GOT3 (cell line): ENCODE results near the gene MAP1S.

ENCODE experiments used
- DNase-seq: peaks from one replicate; lab custom pipeline; 2025; ENCODE audit warnings: mixed read lengths; lab: John Stamatoyannopoulos, UW

MAP1S gene

DNA sequence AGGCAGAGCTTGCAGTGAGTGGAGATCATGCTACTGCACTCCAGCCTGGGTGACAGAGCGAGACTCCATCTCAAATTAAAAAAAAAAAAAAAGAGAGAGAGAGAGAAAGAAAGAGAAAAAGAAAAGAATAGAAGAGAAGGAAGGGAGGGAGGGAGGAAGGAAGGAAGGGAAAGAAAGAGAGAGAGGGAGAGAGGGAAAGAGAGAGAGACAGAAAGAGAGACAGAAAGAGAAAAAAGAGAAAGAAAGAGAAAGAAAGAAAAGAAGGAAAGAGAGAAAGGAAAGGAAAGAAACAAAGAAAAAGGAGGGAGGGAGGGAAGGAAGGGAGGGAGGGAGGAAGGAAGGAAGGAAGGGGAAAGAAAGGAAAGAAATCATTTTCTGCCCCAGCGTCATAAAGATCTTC is 24.1 kb upstream of the MAP1S start:
- no peak for DNase-seq

DNA sequence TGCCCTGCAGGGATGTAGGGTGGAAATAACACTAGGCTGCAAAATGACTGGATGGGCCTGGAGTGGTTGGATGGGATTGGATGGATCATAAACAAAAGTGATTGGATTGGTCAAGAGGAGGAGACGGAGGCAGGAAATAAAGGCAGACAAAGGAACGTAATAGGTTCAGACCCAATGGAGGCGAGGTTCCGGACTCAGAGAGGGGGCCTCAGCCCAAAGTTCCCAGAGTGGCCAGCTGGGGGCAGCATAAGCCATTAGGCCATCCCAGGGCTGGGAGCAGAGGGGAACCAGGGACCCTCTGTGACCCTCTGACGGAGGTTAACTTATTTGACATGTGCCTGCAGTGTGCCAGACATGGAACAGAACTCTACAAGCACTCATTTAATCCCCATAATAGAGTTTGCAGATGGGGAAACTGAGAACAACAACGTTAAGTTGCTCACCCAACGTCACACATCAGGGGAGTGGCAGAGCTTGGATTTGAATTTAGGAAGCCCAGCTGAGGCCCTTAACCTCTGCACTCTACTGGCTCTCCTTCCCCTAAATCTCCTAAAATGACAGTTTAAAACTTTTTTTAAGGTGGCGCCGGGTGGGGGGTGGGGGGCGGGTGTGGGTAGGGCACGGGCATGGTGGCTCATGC is 15.3 kb upstream of the MAP1S start:
- no peak for DNase-seq

GRCh38 chr19:17706750-17707181 is 12.5 kb upstream of the MAP1S start:
- no peak for DNase-seq

- no peak for DNase-seq
Measured at GRCh38 chr19:17711851-17712250, 7.4 kb upstream of the MAP1S start.

DNA sequence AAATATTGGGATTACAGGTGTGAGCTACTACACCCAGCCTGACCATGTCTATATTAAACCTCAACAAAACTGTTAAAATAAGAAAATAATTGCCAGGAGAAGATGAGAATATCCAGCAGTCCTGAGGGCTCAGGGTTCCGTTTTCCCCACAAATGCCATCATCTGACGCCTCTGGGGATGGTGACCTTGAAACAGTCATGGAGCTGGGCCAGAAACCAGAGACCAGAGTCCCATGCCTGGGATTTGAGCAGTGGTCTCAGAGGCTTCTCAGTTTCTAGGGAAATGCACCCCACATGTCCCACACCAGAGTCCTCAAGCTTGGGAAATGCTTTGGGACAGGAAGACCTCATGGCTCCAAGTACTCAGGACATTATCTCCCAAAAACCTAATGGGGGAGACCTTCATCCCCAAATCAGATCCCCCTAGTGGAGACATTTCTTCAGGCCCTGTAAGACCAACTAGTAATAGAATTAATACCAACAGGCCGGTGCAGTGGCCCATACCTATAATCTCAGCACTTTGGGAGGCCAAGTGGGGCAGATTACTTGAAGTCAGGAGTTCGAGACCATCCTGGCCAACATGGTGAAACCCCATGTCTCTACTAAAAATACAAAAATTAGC is 2.9 kb upstream of the MAP1S start:
- no peak for DNase-seq

DNA sequence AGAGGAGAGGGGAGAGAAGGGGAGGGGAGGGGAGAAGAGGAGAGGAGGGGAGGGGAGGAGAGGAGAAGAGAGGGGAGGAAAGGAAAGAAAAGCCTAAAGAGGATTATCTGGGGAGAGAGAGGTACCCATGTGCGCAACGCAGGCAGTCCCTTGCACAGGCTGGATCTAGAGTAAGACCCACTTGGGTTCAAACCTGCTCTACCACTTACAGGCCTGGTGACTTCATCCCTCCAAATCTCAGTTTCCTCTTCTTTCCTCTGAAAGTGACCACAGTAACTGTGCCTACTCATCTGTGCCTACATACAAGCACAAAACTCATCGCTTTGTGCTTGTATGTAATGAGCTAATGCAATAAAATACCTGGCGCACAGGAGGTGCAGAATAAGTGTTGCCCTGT is 732 bp upstream of the MAP1S start:
- no peak for DNase-seq

- DNase-seq: no peak
Measured at GRCh38 chr19:17719730-17720400, 585 bp downstream of the MAP1S start.

DNA sequence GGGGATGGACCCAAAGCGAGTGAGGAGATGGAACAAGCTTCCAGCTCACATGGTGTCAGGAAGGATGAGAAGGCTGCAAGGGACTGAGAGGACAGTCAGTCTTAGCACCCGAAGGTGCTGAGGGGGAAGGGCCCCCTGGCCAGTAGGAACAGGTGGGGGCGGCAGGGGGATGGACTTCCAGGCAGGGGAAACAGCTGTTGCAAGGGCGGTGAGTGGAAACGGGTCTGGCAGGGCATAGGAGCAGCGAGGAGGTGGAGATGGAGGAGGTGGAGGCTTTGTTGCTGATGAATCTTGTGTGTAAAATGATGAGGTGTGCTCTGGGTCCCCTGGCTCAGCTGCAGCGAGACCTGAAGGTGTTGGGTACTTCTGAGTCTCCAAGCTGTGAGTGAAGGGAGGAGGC is 1.2 kb downstream of the MAP1S start:
- DNase-seq: no peak

DNA sequence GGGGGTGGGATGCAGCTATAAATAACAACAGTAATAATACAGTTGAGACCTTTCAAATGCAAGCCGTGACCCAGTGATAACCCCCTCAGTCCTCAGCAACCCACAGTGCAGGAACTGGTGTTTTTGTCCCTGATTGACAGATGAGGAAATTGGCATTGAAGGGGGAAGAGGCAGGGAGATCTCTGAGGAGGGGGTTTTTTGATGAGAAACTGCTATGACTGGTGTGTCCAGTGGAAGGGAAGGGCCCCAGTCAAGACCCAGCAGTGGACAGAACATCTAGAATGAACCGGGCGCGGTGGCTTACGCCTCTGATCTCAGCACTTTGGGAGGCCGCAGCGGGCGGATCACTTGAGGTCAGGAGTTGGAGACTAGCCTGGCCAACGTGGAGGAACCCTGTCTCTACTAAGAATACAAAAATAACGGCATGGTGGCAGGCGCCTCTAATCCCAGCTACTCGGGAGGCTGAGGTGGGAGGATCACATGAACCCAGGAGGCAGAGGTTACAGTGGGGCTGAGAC is 1.9 kb downstream of the MAP1S start:
- DNase-seq: no peak

DNA sequence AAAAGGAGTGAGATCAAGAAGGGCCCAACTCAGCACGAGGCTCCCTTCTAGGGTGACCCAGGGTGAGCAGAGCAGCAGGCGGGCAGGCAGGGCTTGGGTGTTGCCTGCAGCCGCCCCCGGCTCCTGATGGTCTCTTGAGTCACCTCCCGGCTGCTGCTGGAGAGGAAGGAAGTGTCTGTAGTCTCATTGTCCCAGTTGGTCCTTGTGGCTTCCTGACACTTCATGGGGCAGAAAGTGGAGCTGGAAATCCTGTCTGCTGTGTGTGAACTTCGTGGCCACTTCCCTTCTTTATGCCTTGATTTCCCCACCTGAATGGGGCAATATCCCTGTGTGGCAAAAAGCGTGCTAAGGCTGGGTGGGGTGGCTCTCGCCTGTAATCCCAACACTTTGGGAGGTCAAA is 2.5 kb downstream of the MAP1S start:
- no peak for DNase-seq

- DNase-seq: no peak
Measured at GRCh38 chr19:17722655-17723240, 3.5 kb downstream of the MAP1S start.

GRCh38 chr19:17724655-17725054 is 5.4 kb downstream of the MAP1S start:
- DNase-seq: no peak

GRCh38 chr19:17725422-17726078 is 6.3 kb downstream of the MAP1S start:
- DNase-seq: no peak

- DNase-seq: no peak
Measured at GRCh38 chr19:17726136-17726741, 7.0 kb downstream of the MAP1S start.

- DNase-seq: no peak
Measured at GRCh38 chr19:17726964-17727773, 7.9 kb downstream of the MAP1S start.

DNA sequence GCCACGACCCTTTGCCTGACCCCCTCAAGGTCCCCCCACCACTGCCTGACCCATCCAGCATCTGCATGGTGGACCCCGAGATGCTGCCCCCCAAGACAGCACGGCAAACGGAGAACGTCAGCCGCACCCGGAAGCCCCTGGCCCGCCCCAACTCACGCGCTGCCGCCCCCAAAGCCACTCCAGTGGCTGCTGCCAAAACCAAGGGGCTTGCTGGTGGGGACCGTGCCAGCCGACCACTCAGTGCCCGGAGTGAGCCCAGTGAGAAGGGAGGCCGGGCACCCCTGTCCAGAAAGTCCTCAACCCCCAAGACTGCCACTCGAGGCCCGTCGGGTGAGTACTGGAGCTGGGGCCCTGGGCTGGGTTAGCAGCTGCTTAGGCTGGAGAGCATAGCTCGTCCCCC is 8.6 kb downstream of the MAP1S start:
- no peak for DNase-seq

DNA sequence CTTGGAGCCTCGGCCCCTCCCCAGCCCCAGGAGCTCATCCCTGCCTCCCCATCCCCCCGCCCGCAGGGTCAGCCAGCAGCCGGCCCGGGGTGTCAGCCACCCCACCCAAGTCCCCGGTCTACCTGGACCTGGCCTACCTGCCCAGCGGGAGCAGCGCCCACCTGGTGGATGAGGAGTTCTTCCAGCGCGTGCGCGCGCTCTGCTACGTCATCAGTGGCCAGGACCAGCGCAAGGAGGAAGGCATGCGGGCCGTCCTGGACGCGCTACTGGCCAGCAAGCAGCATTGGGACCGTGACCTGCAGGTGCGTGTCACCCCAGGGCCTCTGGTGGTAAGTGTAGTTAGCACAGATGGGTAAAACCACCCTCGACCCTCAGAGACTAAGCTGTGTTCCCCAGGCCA is 13.8 kb downstream of the MAP1S start:
- DNase-seq: no peak

GRCh38 chr19:17734146-17734545 is 14.9 kb downstream of the MAP1S start:
- no peak for DNase-seq

DNA sequence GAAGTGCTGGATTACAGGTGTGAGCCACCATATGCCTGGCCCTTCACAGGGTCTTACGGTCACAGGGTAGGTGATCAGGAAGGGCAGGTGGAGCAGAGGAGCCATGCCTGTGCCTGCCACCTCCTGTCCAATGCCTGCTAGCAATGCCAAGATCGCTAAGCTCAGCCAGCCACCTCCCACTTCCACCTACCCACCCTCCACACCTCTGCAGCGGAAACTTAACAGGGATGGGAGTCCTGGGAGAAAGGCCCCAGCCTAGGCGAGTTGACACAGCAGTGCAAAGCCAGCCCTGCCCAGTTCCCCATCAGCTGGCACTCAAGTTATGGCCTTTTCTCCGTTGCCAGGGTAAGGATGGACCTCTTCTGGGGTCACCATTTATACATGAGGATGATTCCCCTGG is 16.1 kb downstream of the MAP1S start:
- no peak for DNase-seq

DNA sequence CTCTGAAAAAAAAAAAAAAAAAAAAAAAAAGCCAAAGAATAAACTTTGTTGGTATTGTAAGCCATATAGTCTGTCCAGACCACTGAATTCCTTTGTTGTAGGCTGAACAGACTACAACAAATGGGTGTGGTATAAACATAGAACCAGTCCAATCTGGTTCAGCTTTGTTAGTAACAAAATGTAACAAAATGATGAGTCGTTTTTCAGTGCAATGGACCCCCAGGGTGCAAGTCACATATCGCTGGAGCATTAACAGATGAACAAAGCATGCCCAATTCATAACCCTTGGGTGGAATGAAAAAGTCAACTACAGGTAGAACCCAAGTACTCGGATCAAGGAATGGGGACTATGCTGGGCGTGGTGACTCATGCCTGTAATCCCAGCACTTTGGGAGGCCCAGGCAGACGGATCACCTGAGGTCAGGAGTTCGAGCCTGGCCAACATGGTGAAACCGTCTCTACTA is 18.4 kb downstream of the MAP1S start:
- no peak for DNase-seq
